ENCODE results near the gene ST7L.
"Not testable (repeated sequence)": the region's sequence is repeated elsewhere in the genome, so short reads cannot be mapped to it uniquely, and the experiment has no call there.

Gene ST7L

DNA sequence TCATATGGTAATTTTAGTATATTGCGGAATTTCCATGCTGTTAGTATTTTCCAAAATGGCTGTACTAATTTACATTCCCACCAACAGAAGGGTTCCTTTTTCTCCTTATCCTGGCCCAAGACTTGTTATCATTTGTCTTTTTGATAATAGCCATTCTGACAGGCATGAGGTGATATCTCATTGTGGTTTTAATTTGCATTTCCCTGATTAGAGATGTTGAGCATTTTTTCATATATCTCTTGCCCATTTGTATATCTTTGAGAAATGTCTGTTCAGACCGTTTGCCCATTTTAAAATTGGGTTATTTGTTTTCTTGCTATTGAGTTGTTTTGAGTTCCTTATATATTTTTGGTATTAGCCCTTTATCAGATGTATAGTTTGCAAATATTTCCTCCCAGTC, 14.7 kb upstream of the ST7L start:
- H3K4me1 ChIP-seq (ENCODE audit: control insufficient read depth, insufficient read depth, low read length) = peaks cover 9% of the 10 kb centered on the region
- no peak overlapping the region for H3K9ac ChIP-seq (ENCODE audit: low read length)
- H3K27me3 ChIP-seq (ENCODE audit: control insufficient read depth, insufficient read depth, low read length) = no peaks in the 10 kb centered on the region
- H3K4me3 ChIP-seq (ENCODE audit: low read length) = no peak overlapping the region
- H3K27ac ChIP-seq (ENCODE audit: low read depth, low read length) = no peak overlapping the region
- no peaks in the 10 kb centered on the region for H3K36me3 ChIP-seq (ENCODE audit: control insufficient read depth, insufficient read depth, low read length)

DNA sequence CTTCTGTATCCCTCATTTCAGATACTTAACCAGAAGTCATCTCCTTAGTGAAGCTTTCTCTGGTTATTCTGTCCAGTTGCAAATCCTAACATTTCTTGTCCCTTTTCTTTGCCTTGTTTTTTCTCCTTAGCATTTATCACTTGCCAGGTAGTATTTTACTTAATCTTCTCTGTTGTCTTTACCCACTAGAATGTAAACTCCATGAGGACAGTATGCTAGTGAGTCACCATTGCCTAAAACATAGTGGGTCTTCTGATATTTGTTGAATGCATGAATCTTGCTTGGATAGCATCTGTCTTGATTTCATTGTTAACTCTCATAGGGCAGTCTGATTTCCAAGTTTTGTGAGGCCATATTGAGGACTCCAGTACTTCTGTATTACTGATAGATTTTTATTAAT, 10.3 kb upstream of the ST7L start:
- Histone ChIP-seq H3K36me3 (ENCODE audit: control insufficient read depth, insufficient read depth, low read length) (no peaks in the 10 kb centered on the region), H3K4me3 (ENCODE audit: low read length) (no peak overlapping the region), H3K4me1 (ENCODE audit: control insufficient read depth, insufficient read depth, low read length) (no peaks in the 10 kb centered on the region), H3K27me3 (ENCODE audit: control insufficient read depth, insufficient read depth, low read length) (no peaks in the 10 kb centered on the region), H3K9ac (ENCODE audit: low read length) (no peak overlapping the region), H3K27ac (ENCODE audit: low read depth, low read length) (no peak overlapping the region)

DNA sequence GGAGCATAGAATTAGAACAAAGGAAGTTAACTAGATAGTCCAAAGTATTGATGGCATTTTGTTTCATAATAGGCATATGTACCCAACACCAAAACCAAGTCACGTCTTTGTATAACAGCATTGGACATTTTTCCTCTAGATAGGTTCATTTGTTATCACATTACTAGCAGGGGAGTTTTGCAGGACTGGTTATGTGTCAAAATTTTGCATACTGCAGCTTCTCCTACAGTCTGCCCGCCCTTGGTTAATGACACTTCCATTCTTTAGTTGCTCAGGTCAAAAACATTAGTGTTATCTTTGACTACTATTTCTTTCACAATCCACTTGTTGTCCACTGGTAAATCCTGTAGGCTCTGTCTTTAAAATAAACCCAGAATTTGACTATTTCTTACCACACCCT, 9.6 kb upstream of the ST7L start:
- Histone ChIP-seq H3K4me1 (ENCODE audit: control insufficient read depth, insufficient read depth, low read length) (no peaks in the 10 kb centered on the region), H3K27me3 (ENCODE audit: control insufficient read depth, insufficient read depth, low read length) (no peaks in the 10 kb centered on the region), H3K36me3 (ENCODE audit: control insufficient read depth, insufficient read depth, low read length) (no peaks in the 10 kb centered on the region), H3K27ac (ENCODE audit: low read depth, low read length) (no peak overlapping the region), H3K9ac (ENCODE audit: low read length) (no peak overlapping the region), H3K4me3 (ENCODE audit: low read length) (no peak overlapping the region)

DNA sequence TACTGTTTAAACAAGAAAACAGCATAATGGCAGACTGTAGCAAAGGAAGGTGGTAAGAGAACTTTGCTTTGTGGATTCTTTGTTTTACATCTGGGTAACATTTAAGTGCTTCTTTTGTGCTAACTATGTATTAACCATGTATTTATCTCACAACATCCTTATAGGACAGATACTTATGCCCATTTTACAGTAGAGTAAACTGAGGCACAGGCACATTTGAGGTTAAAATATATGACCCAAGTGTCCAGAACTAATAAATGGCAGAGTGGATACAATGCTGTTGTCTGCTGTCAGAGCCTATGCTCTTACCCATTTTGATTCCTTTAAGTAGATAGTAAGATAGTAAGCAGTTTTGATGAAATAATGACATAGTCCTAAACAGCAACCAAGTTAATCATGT, 7.9 kb upstream of the ST7L start:
- Histone ChIP-seq H3K36me3 (ENCODE audit: control insufficient read depth, insufficient read depth, low read length) (no peaks in the 10 kb centered on the region), H3K27ac (ENCODE audit: low read depth, low read length) (no peak overlapping the region), H3K27me3 (ENCODE audit: control insufficient read depth, insufficient read depth, low read length) (no peaks in the 10 kb centered on the region)

DNA sequence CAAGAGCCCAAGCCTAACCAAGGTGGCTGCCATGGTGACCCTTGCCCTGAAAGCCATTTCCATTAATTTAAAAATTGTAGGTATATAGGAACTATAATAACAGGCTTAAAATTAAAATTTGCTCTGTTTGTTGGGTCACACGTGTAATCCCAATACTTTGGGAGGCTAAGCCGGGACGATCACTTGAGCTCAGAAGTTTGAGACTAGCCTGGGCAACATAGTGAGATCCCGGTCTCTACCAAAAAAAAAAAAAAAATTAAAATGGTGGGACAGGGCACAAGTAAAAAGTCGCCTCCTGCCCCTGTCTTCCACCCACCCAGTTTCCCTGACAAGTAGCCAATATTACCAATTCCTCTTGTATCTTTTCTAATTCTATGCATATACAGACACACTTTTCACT, 7.3 kb upstream of the ST7L start:
- H3K9ac ChIP-seq (ENCODE audit: low read length) = no peak overlapping the region
- no peaks in the 10 kb centered on the region for H3K27me3 ChIP-seq (ENCODE audit: control insufficient read depth, insufficient read depth, low read length)
- no peaks in the 10 kb centered on the region for H3K36me3 ChIP-seq (ENCODE audit: control insufficient read depth, insufficient read depth, low read length)
- H3K27ac ChIP-seq (ENCODE audit: low read depth, low read length) = no peak overlapping the region
- H3K4me3 ChIP-seq (ENCODE audit: low read length) = no peak overlapping the region
- no peaks in the 10 kb centered on the region for H3K4me1 ChIP-seq (ENCODE audit: control insufficient read depth, insufficient read depth, low read length)

More for the DNA sequence above, 7.9 kb upstream of the ST7L start:
- H3K9ac ChIP-seq (ENCODE audit: low read length) = no peak overlapping the region
- H3K4me1 ChIP-seq (ENCODE audit: control insufficient read depth, insufficient read depth, low read length) = no peaks in the 10 kb centered on the region
- H3K4me3 ChIP-seq (ENCODE audit: low read length) = no peak overlapping the region

DNA sequence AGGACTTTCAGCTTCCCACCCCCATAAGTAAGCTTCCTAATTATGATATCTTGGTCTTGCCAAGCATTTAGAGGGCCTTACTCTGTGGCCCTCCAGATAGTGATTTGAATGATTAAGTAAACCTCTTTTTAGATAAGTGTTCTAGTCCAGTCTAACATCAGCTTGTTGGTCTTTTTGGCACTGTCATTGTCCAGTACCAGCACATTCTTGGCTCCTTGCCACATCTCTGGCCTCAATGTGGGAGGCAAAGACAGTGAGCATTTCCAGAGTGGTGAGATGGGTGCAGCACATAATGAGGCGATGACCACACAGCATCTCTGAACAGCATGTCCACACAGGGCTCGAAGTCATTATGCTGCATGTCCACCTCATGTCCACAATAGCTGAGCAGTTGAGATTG, 6.8 kb upstream of the ST7L start:
- Histone ChIP-seq H3K9ac (ENCODE audit: low read length) (no peak overlapping the region), H3K27ac (ENCODE audit: low read depth, low read length) (no peak overlapping the region), H3K36me3 (ENCODE audit: control insufficient read depth, insufficient read depth, low read length) (no peaks in the 10 kb centered on the region), H3K27me3 (ENCODE audit: control insufficient read depth, insufficient read depth, low read length) (no peaks in the 10 kb centered on the region), H3K4me1 (ENCODE audit: control insufficient read depth, insufficient read depth, low read length) (peaks cover 2% of the 10 kb centered on the region), H3K4me3 (ENCODE audit: low read length) (no peak overlapping the region)

DNA sequence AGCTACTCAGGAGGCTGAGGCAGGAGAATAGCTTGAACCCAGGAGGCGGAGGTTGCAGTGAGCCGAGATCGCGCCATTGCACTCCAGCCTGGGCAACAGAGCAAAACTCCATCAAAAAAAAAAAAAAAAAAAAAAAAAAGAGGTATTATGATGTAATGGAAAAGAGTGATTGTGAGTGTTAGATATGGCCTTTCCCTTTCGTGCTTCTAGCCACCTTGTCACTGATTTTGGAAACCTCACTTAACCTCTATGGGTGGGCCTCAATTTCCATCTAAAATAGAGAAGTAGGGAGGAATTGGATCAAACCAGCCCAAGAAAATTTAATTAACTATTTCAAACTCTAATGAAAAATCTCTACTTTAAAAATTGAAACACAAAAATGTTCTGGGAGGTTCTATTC, 5.6 kb upstream of the ST7L start:
- H3K4me1 ChIP-seq (ENCODE audit: control insufficient read depth, insufficient read depth, low read length); H3K4me3 ChIP-seq (ENCODE audit: low read length); H3K27me3 ChIP-seq (ENCODE audit: control insufficient read depth, insufficient read depth, low read length); H3K27ac ChIP-seq (ENCODE audit: low read depth, low read length); H3K9ac ChIP-seq (ENCODE audit: low read length); H3K36me3 ChIP-seq (ENCODE audit: control insufficient read depth, insufficient read depth, low read length): not testable (repeated sequence)

DNA sequence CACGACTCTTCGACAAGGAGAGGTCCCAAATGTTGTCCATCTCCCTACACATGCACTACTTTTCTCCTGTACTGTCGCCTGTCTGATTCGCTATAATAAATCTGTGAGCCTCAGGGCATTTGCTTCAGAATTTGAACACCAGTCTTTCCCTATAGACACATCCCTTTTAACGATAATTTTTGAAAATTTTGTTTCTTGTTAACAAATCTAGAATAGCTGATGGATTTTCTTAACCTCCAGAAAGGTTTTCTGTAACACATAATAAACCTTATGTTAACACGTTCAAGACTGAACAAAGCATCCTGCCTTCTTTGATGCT, 1.4 kb upstream of the ST7L start:
- Histone ChIP-seq H3K27me3 (ENCODE audit: control insufficient read depth, insufficient read depth, low read length) (no peaks in the 10 kb centered on the region), H3K9ac (ENCODE audit: low read length) (peak overlapping the region; percentile 100), H3K4me1 (ENCODE audit: control insufficient read depth, insufficient read depth, low read length) (peaks cover 12% of the 10 kb centered on the region), H3K27ac (ENCODE audit: low read depth, low read length) (peak overlapping the region; percentile 98), H3K36me3 (ENCODE audit: control insufficient read depth, insufficient read depth, low read length) (peaks cover 3% of the 10 kb centered on the region), H3K4me3 (ENCODE audit: low read length) (peak overlapping the region; percentile 100)

DNA sequence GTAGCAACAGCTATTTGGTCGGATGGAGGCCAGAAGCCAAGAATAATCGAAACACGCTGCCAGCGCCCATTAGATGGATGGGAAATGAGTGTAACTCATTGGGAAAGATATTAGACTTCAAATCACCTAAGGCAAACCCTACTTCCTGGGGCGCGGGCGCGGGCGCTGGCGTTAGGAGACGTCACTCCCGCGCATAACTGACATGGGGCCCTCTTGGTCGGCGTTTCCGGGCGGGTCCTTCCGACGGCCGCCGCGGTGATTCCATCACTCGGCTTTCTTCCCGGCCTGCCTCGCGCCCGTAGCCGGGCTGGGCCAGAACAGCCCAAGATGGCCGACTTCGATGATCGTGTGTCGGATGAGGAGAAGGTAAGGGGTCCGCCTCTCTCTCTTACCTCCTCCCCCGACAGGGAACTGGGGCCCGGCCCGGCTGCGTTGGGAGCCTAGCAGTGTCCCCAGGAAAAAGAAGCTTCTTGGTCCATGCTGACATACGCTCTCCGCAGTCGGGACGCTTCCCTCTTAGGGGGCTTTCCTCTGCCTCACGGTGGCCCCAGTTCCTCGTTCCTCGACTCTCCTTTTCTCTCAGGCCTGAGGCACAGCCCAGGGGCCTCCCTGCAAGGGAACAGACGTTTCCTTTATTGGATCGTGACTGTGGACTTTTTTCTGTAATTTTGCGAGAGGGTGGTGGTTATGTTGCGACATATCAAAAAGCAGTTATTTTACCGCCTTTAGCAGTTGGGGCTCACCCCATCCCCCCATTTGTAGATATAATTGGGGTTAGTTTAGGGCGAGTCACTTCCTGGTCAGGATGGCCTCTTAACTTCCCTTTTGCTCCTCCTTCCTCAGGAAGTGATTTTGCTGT, 806 bp upstream of the ST7L start, which contains the start of gene CAPZA1:
Gene CAPZA1, plus strand, starts transcription at position 315 of the 859 bp plus-strand sequence. Its CDS starts 13 bp downstream, at position 328.
- Histone ChIP-seq H3K27ac (ENCODE audit: low read depth, low read length) (peak within 1 kb of the TSS; percentile 98), H3K9ac (ENCODE audit: low read length) (peak within 1 kb of the TSS; percentile 100), H3K4me3 (ENCODE audit: low read length) (peak within 1 kb of the TSS; percentile 100), H3K4me1 (ENCODE audit: control insufficient read depth, insufficient read depth, low read length) (peaks cover 12% of the 10 kb centered on the region), H3K27me3 (ENCODE audit: control insufficient read depth, insufficient read depth, low read length) (no peaks in the 10 kb centered on the region), H3K36me3 (ENCODE audit: control insufficient read depth, insufficient read depth, low read length) (peaks cover 4% of the 10 kb centered on the region)

DNA sequence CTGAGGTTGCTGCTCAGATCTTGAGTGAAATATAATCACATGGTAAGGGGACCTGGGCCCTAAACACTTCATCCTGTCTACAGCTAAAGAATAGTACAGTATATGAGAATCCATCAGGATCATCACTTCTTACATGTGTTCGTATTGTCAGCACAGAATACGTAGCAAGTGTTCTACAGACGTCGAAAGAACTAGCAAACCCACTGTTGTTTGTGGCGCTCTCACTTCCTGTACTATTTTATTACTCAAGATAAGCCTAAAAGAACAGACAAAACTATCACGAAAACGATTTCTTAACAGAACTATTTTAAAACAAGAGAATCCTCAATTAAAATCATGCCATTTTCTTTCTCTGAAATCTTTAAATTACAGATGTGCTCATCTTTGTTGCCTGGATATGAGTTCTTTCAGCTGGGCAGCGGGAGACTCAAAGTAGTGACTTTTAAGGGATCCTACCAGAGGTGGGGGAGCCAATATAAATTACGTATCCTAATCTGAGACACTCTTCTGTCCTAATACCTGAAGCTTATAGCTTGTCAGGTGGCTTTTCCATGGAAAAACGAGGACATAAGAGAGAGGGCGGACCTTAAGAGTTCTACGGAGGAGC, 724 bp downstream of the ST7L start:
- H3K4me1 ChIP-seq (ENCODE audit: control insufficient read depth, insufficient read depth, low read length) = peaks cover 12% of the 10 kb centered on the region
- H3K4me3 ChIP-seq (ENCODE audit: low read length) = peak overlapping the region; percentile 100
- peaks cover 4% of the 10 kb centered on the region for H3K36me3 ChIP-seq (ENCODE audit: control insufficient read depth, insufficient read depth, low read length)
- H3K9ac ChIP-seq (ENCODE audit: low read length) = peak overlapping the region; percentile 100
- peak overlapping the region; percentile 98 for H3K27ac ChIP-seq (ENCODE audit: low read depth, low read length)
- H3K27me3 ChIP-seq (ENCODE audit: control insufficient read depth, insufficient read depth, low read length) = no peaks in the 10 kb centered on the region

DNA sequence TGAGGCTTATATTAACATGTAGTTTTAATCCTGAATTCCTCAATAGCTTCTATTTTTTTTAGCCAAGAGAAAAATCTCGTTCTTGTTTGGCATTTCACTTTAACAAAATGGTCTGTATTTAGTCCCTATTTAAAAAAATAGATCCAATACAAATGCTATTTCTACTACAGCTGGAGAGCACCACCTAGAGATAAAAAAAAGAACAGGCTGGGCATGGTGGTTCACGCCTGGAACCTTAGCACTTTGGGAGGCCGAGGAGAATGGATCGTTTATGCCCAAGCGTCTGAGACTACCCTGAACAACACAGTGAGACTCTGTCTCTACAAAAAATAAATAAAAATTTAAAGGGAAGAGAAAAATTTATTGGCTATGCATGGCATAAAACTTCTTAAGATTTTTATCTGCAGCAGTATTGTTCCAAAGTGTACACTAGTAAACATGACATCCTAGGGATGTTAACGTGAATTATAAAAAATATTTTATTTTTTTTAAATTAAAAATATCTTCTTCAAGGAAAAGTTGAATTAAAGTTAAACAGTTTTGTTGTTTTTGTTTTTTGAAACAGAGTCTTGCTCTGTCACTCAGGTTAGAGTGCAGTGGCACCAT, 4.4 kb downstream of the ST7L start:
- Histone ChIP-seq H3K27me3 (ENCODE audit: control insufficient read depth, insufficient read depth, low read length) (no peaks in the 10 kb centered on the region), H3K36me3 (ENCODE audit: control insufficient read depth, insufficient read depth, low read length) (peaks cover 12% of the 10 kb centered on the region), H3K4me3 (ENCODE audit: low read length) (no peak overlapping the region), H3K4me1 (ENCODE audit: control insufficient read depth, insufficient read depth, low read length) (peaks cover 7% of the 10 kb centered on the region), H3K9ac (ENCODE audit: low read length) (no peak overlapping the region), H3K27ac (ENCODE audit: low read depth, low read length) (no peak overlapping the region)

DNA sequence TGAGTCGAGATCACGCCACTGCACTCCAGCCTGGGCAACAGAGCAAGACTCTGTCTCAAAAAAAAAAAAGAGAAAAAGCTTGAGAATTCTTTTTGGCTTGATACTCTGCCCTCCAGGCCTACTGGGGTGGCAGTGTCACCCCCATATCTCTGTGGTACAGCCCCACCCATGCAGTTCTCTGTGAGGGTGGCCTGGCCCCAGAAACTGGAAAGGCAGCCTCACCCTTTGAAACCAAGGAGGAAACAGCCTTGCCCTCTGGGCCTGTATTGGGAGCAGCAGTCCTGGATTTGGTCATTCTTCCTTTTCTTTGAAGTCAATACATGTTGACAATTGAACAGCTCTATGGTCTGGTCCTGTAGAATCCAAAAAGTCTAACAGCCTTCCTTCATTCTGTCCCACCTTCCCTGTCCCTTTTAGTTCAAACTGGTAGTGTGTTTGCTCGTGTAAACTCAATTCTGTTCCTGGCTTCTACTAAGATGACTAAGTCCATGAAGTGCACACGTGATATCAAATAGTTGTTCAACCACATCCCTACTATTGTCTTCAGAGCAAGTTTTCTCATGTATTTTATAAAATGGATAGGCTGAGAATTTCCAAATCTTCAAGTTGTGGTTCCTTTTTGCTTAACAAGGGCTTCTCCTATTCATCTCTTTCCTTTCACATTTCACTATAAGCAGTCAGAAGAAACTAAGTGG, 13.2 kb downstream of the ST7L start:
- H3K27ac ChIP-seq (ENCODE audit: low read depth, low read length) = no peak overlapping the region
- no peaks in the 10 kb centered on the region for H3K27me3 ChIP-seq (ENCODE audit: control insufficient read depth, insufficient read depth, low read length)
- H3K36me3 ChIP-seq (ENCODE audit: control insufficient read depth, insufficient read depth, low read length) = peaks cover 6% of the 10 kb centered on the region
- no peak overlapping the region for H3K4me3 ChIP-seq (ENCODE audit: low read length)
- H3K9ac ChIP-seq (ENCODE audit: low read length) = no peak overlapping the region
- H3K4me1 ChIP-seq (ENCODE audit: control insufficient read depth, insufficient read depth, low read length) = no peaks in the 10 kb centered on the region
